ENCODE data around the gene PTGR3.

Gene PTGR3

GRCh38 chr18:75249175-75249518 lies 40.2 kb upstream of the PTGR3 start:
- peaks cover 57% of the 10 kb centered on the region for H3K4me1 ChIP-seq (ENCODE audit: insufficient read depth, low read length)
- peaks cover 96% of the 10 kb centered on the region for H3K79me2 ChIP-seq (ENCODE audit: insufficient read depth, low read length)
- no peaks in the 10 kb centered on the region for H3K36me3 ChIP-seq (ENCODE audit: insufficient read depth, low read length)
- no peaks in the 10 kb centered on the region for H3K9me3 ChIP-seq (ENCODE audit: insufficient read depth, low read length, severe bottlenecking)
- TF ChIP-seq EZH2 (IDR thresholded peaks at IDR 0.05; ENCODE audit: borderline replicate concordance, low read depth, low read length, severe bottlenecking), result no peak
- TF ChIP-seq CTCF (IDR thresholded peaks at IDR 0.05; ENCODE audit: borderline replicate concordance, extremely low read depth, low read length, poor library complexity, severe bottlenecking), result no peak
- DNase-seq (peak; percentile 36), ATAC-seq (ENCODE audit: insufficient read depth, low read depth) (no peak)
- no peaks in the 10 kb centered on the region for H3K27me3 ChIP-seq (ENCODE audit: insufficient read depth, low read length, poor library complexity)
- H3K27ac ChIP-seq (ENCODE audit: low read length), result peak overlapping the region; percentile 93
- H2AFZ ChIP-seq (ENCODE audit: low read depth, low read length), result no peak overlapping the region
- H4K20me1 ChIP-seq (ENCODE audit: insufficient read depth, low read length), result peaks cover 18% of the 10 kb centered on the region; the same call in 1 of the 2 replicates
- H3K9ac ChIP-seq (ENCODE audit: low read depth, low read length), result peak overlapping the region; percentile 59
- H3K4me3 ChIP-seq (ENCODE audit: low read depth in 1 of 2, low read length in 2 of 2), result no peak overlapping the region
- peak overlapping the region; percentile 77; the same call in 1 of the 2 replicates for H3K4me2 ChIP-seq (ENCODE audit: insufficient read depth, low read length)

GRCh38 chr18:75248426-75249174 lies 39.7 kb upstream of the PTGR3 start:
- H3K9ac ChIP-seq (ENCODE audit: low read depth, low read length), result peak overlapping the region; percentile 59
- ATAC-seq (ENCODE audit: insufficient read depth, low read depth), result no peak
- H3K4me2 ChIP-seq (ENCODE audit: insufficient read depth, low read length), result peak overlapping the region; percentile 77

GRCh38 chr18:75247611-75248421 lies 38.9 kb upstream of the PTGR3 start:
- Histone ChIP-seq H2AFZ (ENCODE audit: low read depth, low read length) (peak overlapping the region; percentile 67), H3K27ac (ENCODE audit: low read length) (peak overlapping the region; percentile 93), H3K79me2 (ENCODE audit: insufficient read depth, low read length) (peaks cover 96% of the 10 kb centered on the region), H3K27me3 (ENCODE audit: insufficient read depth, low read length, poor library complexity) (no peaks in the 10 kb centered on the region), H3K4me3 (ENCODE audit: low read depth in 1 of 2, low read length in 2 of 2) (peak overlapping the region; percentile 24 to 57; a peak in 3 of 4 replicates), H3K9ac (ENCODE audit: low read depth, low read length) (peak overlapping the region; percentile 59), H3K9me3 (ENCODE audit: insufficient read depth, low read length, severe bottlenecking) (no peaks in the 10 kb centered on the region), H4K20me1 (ENCODE audit: insufficient read depth, low read length) (peaks cover 18% of the 10 kb centered on the region; the same call in 1 of the 2 replicates), H3K4me2 (ENCODE audit: insufficient read depth, low read length) (peak overlapping the region; percentile 77), H3K4me1 (ENCODE audit: insufficient read depth, low read length) (peaks cover 50% of the 10 kb centered on the region), H3K36me3 (ENCODE audit: insufficient read depth, low read length) (no peaks in the 10 kb centered on the region)
- DNase-seq (peak; percentile 50), ATAC-seq (ENCODE audit: insufficient read depth, low read depth) (peak; percentile 69)
- no peak for TF ChIP-seq EZH2 (IDR thresholded peaks at IDR 0.05; ENCODE audit: borderline replicate concordance, low read depth, low read length, severe bottlenecking)
- TF ChIP-seq CTCF (IDR thresholded peaks at IDR 0.05; ENCODE audit: borderline replicate concordance, extremely low read depth, low read length, poor library complexity, severe bottlenecking), result no peak

More at GRCh38 chr18:75248426-75249174, 39.7 kb upstream of the PTGR3 start:
- Histone ChIP-seq H3K9me3 (ENCODE audit: insufficient read depth, low read length, severe bottlenecking) (no peaks in the 10 kb centered on the region), H3K36me3 (ENCODE audit: insufficient read depth, low read length) (no peaks in the 10 kb centered on the region), H2AFZ (ENCODE audit: low read depth, low read length) (peak overlapping the region; percentile 67), H3K27me3 (ENCODE audit: insufficient read depth, low read length, poor library complexity) (no peaks in the 10 kb centered on the region), H3K4me1 (ENCODE audit: insufficient read depth, low read length) (peaks cover 57% of the 10 kb centered on the region), H3K27ac (ENCODE audit: low read length) (peak overlapping the region; percentile 93), H3K79me2 (ENCODE audit: insufficient read depth, low read length) (peaks cover 96% of the 10 kb centered on the region), H3K4me3 (ENCODE audit: low read depth in 1 of 2, low read length in 2 of 2) (peak overlapping the region in 1 of 2 experiments; percentile 57; a peak in 3 of 4 replicates), H4K20me1 (ENCODE audit: insufficient read depth, low read length) (peaks cover 18% of the 10 kb centered on the region; the same call in 1 of the 2 replicates)
- DNase-seq, result no peak
- TF ChIP-seq EZH2 (IDR thresholded peaks at IDR 0.05; ENCODE audit: borderline replicate concordance, low read depth, low read length, severe bottlenecking), result no peak
- TF ChIP-seq CTCF (IDR thresholded peaks at IDR 0.05; ENCODE audit: borderline replicate concordance, extremely low read depth, low read length, poor library complexity, severe bottlenecking), result no peak
